AG04450 (cell line): ENCODE results near the gene KPNA6. TPM values are rescaled to one million over a fixed set of nuclear protein-coding genes. Genes with fewer than 3 reads are reported as not detected.

Experiments used
- CTCF ChIA-PET: fragments of 300-600, 350-600 bp; formaldehyde crosslinking; extraction: SDS; loops from one replicate; lab custom pipeline; 2022; ENCODE audit warnings: antibody characterized with exemption, inconsistent platforms; lab: Charles Lee
- POLR2A ChIA-PET: fragments of 350-600 bp; formaldehyde crosslinking; extraction: SDS; loops from one replicate; lab custom pipeline; 2021; ENCODE audit warnings: antibody characterized with exemption, inconsistent platforms; lab: Yijun Ruan, JAX
- DNase-seq: peaks from one replicate; pipeline ENCODE4 v3.0.0-alpha.2; 2011; ENCODE audit warnings: low read depth, low spot score
- H3K27ac ChIP-seq: one replicate; pipeline ENCODE4 v1.5.1; 2012; ENCODE audit warnings: low read depth, low read length, control low read depth
- H3K27me3 ChIP-seq: one replicate; pipeline ENCODE4 v1.6.0; 2012; ENCODE audit warnings: low read length; ENCODE audit not compliant: control insufficient read depth, insufficient read depth
- H3K4me3 ChIP-seq: 2 replicates; pipeline ENCODE4 v1.5.1; 2011; ENCODE audit warnings: mild to moderate bottlenecking, low read depth, low read length, control low read depth
- H3K9me3 ChIP-seq: 2 replicates; pipeline ENCODE4 v1.5.1; 2012; ENCODE audit warnings: low read length; ENCODE audit not compliant: control insufficient read depth, insufficient read depth
- polyA plus RNA-seq: library from polyadenylated mRNA; depleted of rRNA; stranded (reverse); fragments of >200 nt; gene quantifications from 2 replicates; pipeline ENCODE4 v1.2.3, GENCODE V29; 2011
- TF ChIP-seq, protein P1 (sequence below): IDR thresholded peaks from 2 replicates; pipeline ENCODE4 v1.5.1; 2011; ENCODE audit warnings: low read depth, low read length, control low read depth, inconsistent platforms

Gene KPNA6
- polyA plus RNA-seq, 1 experiment: 45.9 TPM

DNA sequence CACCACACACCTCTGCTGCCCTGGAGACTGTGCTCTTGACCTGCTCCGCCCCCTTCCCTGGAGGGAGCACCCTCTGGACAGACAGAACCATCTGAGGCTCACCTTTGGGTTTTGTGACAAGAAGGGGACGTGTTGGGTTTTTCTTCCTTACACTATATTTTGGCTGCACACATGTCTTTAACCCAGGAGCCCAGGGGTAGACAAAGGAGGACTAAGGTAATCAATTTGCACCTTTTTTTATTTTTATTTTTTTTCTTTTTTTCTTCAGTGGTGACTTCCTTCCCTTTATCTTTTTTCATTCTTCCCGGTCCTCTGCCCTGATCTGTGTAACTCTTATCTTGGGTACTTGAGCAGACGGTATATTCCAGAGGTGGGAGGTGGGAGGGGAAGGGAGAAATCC, 63.1 kb downstream of the KPNA6 start:
- Histone ChIP-seq H3K27me3 (no peaks in the 10 kb centered on the region), H3K4me3 (no peak overlapping the region), H3K27ac (no peak overlapping the region), H3K9me3 (no peaks in the 10 kb centered on the region)
- DNase-seq: no peak
- ChIA-PET POLR2A (no interaction called here), CTCF (no interaction called here)
- TF ChIP-seq, protein P1, sequence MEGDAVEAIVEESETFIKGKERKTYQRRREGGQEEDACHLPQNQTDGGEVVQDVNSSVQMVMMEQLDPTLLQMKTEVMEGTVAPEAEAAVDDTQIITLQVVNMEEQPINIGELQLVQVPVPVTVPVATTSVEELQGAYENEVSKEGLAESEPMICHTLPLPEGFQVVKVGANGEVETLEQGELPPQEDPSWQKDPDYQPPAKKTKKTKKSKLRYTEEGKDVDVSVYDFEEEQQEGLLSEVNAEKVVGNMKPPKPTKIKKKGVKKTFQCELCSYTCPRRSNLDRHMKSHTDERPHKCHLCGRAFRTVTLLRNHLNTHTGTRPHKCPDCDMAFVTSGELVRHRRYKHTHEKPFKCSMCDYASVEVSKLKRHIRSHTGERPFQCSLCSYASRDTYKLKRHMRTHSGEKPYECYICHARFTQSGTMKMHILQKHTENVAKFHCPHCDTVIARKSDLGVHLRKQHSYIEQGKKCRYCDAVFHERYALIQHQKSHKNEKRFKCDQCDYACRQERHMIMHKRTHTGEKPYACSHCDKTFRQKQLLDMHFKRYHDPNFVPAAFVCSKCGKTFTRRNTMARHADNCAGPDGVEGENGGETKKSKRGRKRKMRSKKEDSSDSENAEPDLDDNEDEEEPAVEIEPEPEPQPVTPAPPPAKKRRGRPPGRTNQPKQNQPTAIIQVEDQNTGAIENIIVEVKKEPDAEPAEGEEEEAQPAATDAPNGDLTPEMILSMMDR: no peak

DNA sequence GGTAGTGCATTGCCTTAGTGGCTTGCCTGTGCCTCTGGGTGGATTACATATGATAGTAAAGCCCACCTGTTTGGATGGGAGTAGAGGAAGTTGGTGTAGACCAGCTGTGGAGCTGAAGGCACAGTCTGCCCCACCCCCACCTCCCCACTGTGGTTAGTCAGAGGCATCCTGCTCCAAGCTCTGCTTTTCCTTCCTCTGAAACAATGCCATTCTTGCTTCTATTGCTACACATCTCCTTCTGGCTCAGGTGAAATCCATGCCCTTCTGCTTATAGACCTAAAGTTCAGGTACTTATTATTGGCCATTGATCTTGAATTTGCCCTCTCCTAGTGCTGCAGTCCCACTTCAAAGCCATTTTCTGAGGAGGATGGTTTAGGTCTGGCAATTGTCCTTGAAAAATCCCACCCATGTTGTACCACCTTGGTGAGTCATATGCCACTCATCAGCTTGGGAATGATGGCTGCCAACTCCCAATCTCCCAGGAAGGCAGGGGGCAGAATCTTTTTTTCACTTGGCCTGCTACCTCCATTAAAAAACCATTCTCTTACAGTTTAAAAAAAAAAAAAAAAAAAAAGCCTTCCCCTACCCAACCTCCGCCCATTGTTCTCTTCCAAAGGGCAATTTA, 64.9 kb downstream of the KPNA6 start:
- DNase-seq: no peak
- CTCF ChIA-PET: no interaction called here
- H3K27ac ChIP-seq: peak overlapping the region; percentile 34
- TF ChIP-seq, protein P1: no peak
- POLR2A ChIA-PET: interaction anchor here (0.6 kb wide), 1 partner anchor 151 kb away, joined by 3 read pairs; no protein-coding TSS in a partner anchor
- H3K4me3 ChIP-seq: no peak overlapping the region
- no peaks in the 10 kb centered on the region for H3K9me3 ChIP-seq
- H3K27me3 ChIP-seq: no peaks in the 10 kb centered on the region

DNA sequence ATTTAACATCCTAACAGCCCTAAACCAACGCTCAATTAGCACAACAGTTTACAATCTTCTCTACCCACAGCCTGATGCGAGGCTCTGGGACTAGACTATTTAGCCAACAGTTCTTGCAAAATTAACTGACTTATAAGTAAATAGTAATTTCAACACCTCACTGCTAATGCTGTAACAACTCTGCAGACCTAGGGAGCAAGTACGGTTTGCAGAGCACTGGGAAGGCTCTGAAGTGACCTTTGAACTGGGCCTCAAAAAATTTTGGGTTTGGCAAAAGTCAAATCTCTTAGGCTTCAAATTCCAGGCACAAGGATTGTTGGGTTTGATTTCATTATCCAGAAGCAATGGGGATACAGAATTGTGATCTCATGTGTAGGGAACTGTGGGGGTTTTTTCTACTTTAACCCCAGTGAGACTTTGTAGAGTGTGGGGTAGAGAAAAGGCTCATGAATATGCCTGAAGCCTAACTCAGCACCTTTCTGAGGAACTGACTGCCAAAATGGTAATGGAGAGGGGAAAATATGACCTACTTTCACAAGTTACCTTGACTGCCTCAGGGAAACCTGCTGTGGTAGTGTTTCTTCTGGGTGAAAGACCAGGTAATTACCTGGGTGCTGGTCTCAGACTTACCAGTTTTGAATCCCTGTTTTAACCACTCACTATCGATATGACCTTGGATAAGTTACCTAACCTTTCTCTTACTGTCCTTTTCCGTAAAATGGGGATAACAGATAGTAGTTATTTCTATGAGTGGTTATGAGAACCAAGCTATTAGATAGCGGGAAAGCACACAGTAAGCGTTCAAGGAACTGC, 70.7 kb downstream of the KPNA6 start:
- CTCF ChIA-PET: no interaction called here
- POLR2A ChIA-PET: interaction anchor here (0.7 to 2.6 kb wide), 13 partner anchors 17 to 157 kb away, joined by 3 to 19 read pairs (median 7); partner anchors contain the start of genes CCDC28B, IQCC, KPNA6 and MARCKSL1
- no peak overlapping the region for H3K4me3 ChIP-seq
- TF ChIP-seq, protein P1: no peak
- no peaks in the 10 kb centered on the region for H3K27me3 ChIP-seq
- peak overlapping the region; percentile 58 for H3K27ac ChIP-seq
- H3K9me3 ChIP-seq: no peaks in the 10 kb centered on the region; the same call in 1 of the 2 replicates
- no peak for DNase-seq

DNA sequence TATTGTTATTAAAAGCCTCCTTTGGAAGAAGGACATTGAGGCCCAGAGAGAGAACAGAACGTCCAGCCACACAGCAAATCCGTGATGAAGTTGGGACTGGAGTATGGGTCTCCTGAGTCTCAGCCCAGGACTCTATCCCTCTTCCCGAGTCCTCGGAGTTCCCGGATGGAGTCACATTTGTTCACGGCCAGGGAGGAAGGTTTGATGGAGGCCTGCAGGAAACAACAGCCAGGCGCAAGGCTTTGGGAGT, 71.3 kb downstream of the KPNA6 start:
- CTCF ChIA-PET: no interaction called here
- POLR2A ChIA-PET: interaction anchor here (0.7 to 2.6 kb wide), 13 partner anchors 18 to 157 kb away, joined by 3 to 19 read pairs (median 7); partner anchors contain the start of genes CCDC28B, IQCC, KPNA6 and MARCKSL1
- TF ChIP-seq, protein P1: no peak
- H3K4me3 ChIP-seq: peak overlapping the region; percentile 81
- H3K27me3 ChIP-seq: no peaks in the 10 kb centered on the region
- no peak for DNase-seq
- peak overlapping the region; percentile 58 for H3K27ac ChIP-seq
- H3K9me3 ChIP-seq: no peaks in the 10 kb centered on the region; the same call in 1 of the 2 replicates
